ENCODE measurements around the gene AIP. TPM values are rescaled to one million over a fixed set of nuclear protein-coding genes. Genes with fewer than 3 reads are reported as not detected.
"Not testable (repeated sequence)": the region's sequence is repeated elsewhere in the genome, so short reads cannot be mapped to it uniquely, and the experiment has no call there.

The AIP gene
- total RNA-seq, 1 donor from 2014 or later, result 23.5 TPM

- no peak for ATAC-seq
Measured at GRCh38 chr11:67449116-67449844, 33.5 kb upstream of the AIP start.

GRCh38 chr11:67450796-67451657 lies 31.8 kb upstream of the AIP start:
- ATAC-seq, result no peak

- ATAC-seq, result no peak
Measured at GRCh38 chr11:67451658-67451976, 31.2 kb upstream of the AIP start.

GRCh38 chr11:67452141-67452952 lies 30.5 kb upstream of the AIP start, which contains the start of gene GPR152:
Gene GPR152, minus strand, starts transcription at chr11:67452729. Its CDS starts 5 bp downstream, at chr11:67452724.
- peak; percentile 7 for ATAC-seq

DNA sequence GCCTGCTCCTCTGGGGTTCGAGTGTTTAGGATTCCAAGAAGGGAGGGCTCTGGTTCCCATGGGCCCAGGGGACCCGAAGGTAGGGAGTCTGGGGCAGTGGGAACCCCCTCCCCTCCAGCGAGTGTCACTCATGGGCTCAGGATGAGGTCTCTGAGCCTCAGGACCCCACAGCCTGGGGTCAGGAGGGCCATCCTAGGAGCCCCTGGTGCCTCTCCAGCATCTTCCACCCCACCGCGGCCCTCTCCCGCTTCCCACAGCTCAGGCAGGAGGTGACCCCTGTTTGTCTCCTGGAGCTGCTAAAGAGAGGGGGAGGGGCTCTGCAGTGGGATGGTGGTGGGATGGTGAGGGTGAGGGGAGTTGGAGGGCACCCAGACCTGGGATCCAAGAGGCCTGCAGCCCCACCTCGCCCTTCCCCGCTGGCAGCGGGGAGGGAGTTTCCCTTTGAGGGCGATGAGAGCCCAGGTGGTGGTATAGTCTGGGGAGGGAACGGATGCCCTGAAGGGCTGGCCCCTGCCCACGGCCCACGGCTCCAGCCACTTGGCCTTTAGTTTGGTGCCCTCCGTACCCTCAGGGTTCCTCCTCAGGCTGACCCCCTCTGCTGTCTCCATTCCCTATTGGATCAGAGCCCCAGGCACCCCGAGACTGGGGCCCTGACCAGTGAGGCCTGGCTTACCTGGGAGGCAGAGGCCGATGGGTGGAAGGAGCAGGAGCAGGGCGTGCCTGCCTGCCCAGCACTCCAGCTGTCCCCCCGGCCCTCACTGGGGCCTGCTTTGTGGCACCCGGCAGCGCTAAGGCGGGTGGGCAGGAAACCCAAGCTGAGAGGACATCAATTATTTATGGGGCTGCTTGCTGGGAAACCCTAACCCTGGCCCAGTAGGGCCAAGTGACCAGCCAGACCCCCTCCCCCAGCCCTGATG lies 28.8 kb upstream of the AIP start:
- no peak for ATAC-seq

- ATAC-seq, result no peak
Measured at GRCh38 chr11:67455054-67455453, 27.8 kb upstream of the AIP start, which contains the start of gene CABP4. Gene CABP4, plus strand, starts transcription at chr11:67455354. Its CDS starts 70 bp downstream, at chr11:67455424.

GRCh38 chr11:67456068-67456705 lies 26.6 kb upstream of the AIP start:
- ATAC-seq, result no peak

- ATAC-seq, result no peak
Measured at GRCh38 chr11:67457453-67457852, 25.4 kb upstream of the AIP start.

- ATAC-seq, result no peak
Measured at GRCh38 chr11:67458266-67458665, 24.6 kb upstream of the AIP start.

DNA sequence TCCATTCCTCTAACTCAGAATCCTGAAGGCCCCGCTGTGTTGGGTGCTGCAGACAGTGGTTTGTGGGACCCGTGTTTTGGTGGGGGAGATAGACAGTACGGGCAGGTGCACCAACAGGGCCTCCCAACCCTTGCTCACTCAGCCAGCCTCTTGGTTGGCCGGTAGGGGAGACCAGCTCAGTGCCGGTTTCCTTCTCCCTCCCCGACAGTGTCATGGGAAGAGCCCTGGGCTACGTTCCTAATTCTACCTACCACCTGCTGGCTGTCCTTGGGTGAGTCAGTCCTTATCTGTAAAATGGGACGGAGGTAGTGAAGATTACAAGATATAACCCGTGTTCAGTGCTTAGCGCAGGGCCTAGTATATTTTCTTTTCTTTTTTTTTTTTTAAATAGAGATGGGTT lies 19.6 kb upstream of the AIP start:
- no peak for ATAC-seq

- ATAC-seq, result peak; percentile 83
Measured at GRCh38 chr11:67463680-67464410, 19.0 kb upstream of the AIP start.

DNA sequence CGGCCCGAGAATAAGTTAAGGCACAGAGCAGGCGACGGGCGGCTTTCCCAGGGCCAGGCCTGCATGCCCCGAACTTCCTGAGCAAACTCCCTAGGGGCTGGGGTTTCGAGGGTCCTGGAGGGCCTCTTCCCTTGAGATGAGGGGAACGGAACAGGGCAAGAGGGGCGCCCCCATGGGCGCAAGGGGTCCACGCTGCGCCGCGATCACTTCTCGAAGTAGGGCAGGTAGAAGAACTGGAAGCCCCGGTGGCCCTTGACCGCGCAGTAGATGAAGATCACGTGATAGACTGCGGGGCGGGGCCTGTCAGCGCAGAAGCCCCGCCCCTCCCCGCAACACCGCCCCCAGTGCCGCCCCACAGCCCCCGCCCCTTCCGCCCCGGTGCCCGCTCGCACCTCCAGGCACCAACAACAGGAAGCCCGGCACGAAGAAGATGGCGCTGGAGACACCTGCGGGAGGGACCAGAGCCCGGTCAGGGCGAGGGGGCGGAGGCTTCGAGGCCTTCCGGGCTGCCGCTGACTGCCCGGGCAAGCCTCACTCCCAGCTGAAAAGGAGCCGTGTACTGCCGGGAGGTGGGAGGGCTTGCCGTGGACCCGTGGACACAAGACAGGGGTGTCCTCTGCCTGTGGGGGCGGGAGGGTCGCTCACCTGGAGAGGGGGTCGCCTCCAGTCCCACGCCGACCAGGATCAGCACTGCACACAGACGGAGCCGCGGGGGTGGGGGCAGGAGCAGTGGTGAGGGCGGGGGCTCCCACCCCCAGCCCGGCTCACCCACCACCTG lies 18.2 kb upstream of the AIP start:
- ATAC-seq, result peak; percentile 74

DNA sequence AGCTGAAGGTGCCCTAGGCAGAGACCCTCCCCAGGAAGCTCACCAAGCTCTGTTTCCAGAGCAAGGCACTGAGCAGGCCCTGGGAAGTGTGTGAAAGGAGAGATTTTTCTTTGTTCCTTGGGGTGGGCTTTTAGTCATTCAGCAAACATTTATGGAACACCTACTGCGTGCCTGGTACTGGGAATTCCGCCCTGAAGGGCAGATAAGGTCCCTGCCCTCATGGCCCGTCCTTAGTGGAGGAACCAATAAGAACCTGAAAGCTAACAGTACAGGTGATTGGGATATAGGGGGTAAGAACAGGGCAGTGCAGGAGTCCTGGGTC lies 17.7 kb upstream of the AIP start:
- no peak for ATAC-seq

- not testable (repeated sequence) for ATAC-seq
Measured at GRCh38 chr11:67465530-67465929, 17.3 kb upstream of the AIP start.

- no peak for ATAC-seq
Measured at GRCh38 chr11:67466367-67466766, 16.5 kb upstream of the AIP start.

GRCh38 chr11:67466962-67467771 lies 15.7 kb upstream of the AIP start:
- ATAC-seq, result no peak

DNA sequence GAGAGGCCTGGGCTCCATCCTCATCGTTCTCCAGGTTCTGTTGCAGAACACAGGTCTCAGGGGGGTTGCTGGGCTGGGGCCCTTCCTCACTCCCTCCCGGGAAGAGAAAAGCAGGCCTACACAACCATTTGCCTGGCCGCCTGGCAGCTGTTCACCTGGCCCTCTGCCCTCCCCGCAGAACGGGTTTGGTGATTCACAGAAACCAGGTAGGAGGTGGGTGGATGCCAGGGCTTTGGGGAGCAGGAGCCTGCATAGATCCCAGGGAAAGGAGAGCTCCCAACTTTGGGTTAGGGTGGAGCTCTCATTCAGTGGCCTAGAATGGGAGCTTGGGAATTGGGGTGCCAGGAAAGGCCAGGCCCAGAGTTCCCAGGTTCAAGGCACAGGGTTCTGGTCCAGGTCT lies 14.8 kb upstream of the AIP start:
- ATAC-seq, result peak; percentile 45

- ATAC-seq, result peak; percentile 0
Measured at GRCh38 chr11:67468456-67468758, 14.4 kb upstream of the AIP start.
